Upper lobe of left lung (tissue), 4 donors: Measurements from ENCODE around the gene RIBC1.

Experiments
- POLR2AphosphoS5 ChIP-seq, 2 donors: sonication (generic); formaldehyde crosslinking; IDR thresholded peaks; one replicate each; pipeline ENCODE4 v1.5.1; 2017; ENCODE audit warnings: antibody characterized with exemption in 2 of 2
- TF ChIP-seq, protein P1 (sequence below), 6 experiments: fragments of 450-650 bp in 4 of 6; fragments of 200-600 bp in 2 of 6; sonication (generic) in 2 of 6; IDR thresholded peaks; one replicate each; pipeline ENCODE4 v1.5.1; 2016 to 2019; ENCODE audit warnings: antibody characterized with exemption in 6 of 6

DNA sequence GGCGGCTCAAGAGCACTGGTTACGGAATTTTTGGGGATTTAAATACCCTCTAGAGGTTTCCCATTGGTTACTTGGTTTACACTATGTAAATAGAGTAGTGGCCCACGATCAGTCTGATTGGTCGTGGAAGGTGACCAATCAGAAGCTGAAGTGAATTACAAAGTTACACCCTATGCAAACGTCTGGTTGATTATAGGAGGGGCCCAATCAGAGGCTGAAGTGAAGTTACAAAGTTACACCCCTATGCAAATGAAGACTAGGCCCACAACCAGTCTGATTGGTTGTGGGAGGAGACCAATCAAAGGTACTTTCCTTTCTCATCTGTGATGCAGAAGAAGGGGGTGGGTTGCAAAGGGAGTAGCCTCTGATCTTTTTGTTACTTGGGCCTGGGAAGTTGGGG lies 56.6 kb downstream of the RIBC1 start:
- no peak for TF ChIP-seq POLR2AphosphoS5 (IDR thresholded peaks at IDR 0.05)
- TF ChIP-seq, protein P1, sequence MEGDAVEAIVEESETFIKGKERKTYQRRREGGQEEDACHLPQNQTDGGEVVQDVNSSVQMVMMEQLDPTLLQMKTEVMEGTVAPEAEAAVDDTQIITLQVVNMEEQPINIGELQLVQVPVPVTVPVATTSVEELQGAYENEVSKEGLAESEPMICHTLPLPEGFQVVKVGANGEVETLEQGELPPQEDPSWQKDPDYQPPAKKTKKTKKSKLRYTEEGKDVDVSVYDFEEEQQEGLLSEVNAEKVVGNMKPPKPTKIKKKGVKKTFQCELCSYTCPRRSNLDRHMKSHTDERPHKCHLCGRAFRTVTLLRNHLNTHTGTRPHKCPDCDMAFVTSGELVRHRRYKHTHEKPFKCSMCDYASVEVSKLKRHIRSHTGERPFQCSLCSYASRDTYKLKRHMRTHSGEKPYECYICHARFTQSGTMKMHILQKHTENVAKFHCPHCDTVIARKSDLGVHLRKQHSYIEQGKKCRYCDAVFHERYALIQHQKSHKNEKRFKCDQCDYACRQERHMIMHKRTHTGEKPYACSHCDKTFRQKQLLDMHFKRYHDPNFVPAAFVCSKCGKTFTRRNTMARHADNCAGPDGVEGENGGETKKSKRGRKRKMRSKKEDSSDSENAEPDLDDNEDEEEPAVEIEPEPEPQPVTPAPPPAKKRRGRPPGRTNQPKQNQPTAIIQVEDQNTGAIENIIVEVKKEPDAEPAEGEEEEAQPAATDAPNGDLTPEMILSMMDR (IDR thresholded peaks at IDR 0.05) = no peak
